NT2/D1 (cell line): ENCODE measurements around the gene RASSF3.
"Not testable (repeated sequence)": the region's sequence is repeated elsewhere in the genome, so short reads cannot be mapped to it uniquely, and the experiment has no call there.

Source experiments
- SUZ12 ChIP-seq: IDR thresholded peaks from 2 replicates; pipeline ENCODE4 v1.6.1; 2011; ENCODE audit not compliant: insufficient read length, insufficient read depth; ENCODE audit errors: extremely low read depth
- YY1 ChIP-seq: IDR thresholded peaks from 2 replicates; pipeline ENCODE4 v1.6.1; 2011; ENCODE audit not compliant: insufficient read length, insufficient read depth
- ZNF274 ChIP-seq: IDR thresholded peaks from 2 replicates; pipeline ENCODE4 v1.6.1; 2011; ENCODE audit warnings: mild to moderate bottlenecking, low read depth, low read length

DNA sequence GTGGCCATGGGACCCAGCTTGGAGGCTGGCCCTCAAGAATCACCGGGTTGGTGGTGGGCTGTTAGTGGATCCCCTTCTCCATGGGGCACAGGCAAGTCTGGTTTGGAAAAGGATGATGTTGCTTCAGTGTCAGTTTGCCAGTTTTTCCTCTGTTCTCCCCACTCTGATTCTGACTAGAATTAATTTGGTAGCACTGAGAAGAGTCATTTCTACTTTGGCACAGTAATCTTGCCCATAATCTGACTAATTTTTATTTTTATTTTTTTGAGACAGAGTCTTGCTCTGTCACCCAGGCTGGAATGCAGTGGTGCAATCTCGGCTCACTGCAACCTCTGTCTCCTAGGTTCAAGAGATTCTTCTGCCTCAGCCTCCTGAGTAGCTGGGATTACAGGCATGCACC, 43.6 kb downstream of the RASSF3 start:
- not testable (repeated sequence) for TF ChIP-seq ZNF274, YY1, SUZ12
